Measurements from ENCODE around the gene RBL2.

The RBL2 gene

DNA sequence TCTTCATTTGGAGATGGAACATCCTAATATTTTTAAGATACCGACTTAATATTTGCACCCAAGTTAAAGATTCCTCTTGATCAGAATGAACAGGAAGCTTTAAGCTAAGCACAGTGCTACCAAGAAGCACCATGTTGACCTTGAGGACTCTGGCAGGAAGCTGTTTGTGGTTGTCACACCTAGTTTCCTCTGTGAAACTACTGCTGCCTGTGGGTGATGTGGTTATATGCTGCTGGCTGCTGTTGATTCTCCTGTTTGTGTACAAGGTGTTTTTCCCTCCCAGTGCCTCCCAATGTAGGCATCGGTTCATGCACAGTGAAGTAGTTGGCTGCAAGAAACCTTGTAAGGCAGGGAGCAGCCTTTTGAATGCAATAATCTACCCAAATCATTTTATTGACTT lies 23.4 kb downstream of the RBL2 start:
- no peak for DNase-seq

DNA sequence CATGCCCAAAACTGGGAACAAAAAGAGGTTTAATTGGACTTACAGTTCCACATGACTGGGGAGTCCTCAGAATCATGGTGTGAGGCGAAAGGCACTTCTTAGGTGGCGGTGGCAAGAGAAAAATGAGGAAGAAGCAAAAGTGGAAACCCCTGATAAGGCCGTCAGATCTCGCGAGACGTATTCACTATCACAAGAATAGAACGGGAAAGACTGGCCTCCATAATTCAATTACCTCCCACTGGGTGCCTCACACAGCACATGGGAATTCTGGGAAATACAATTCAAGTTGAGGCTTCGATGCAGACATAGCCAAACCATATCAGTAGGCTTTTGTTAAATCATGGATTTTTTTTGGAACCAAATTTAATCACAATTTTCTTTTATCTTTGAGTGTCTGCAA lies 24.4 kb downstream of the RBL2 start:
- DNase-seq: no peak

GRCh38 chr16:53465606-53466280 lies 31.5 kb downstream of the RBL2 start:
- no peak for DNase-seq

DNA sequence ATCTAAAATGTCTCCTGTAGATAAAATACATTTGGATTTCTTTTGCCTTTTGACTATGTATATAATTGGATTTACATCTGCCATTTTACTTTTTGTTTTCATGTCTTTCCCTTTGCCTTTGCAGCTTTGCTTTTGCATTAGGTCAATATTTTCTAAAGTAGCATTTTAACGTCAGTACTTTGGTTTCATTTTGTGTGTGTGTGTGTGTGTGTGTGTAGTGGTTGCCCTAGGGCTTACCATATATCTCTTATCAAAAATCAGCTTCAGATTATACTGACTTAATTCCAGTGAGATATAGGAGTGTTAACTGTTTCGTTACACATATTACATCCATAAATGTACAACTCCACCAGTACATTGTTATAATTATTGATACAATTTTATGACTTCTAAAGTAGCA lies 42.6 kb downstream of the RBL2 start:
- DNase-seq: no peak

GRCh38 chr16:53478965-53479364 lies 44.7 kb downstream of the RBL2 start:
- no peak for DNase-seq

- no peak for DNase-seq
Measured at GRCh38 chr16:53480394-53480793, 46.1 kb downstream of the RBL2 start.

- no peak for DNase-seq
Measured at GRCh38 chr16:53482123-53482522, 47.9 kb downstream of the RBL2 start.

- no peak for DNase-seq
Measured at GRCh38 chr16:53484542-53484941, 50.3 kb downstream of the RBL2 start.

GRCh38 chr16:53486230-53486629 lies 52.0 kb downstream of the RBL2 start:
- no peak for DNase-seq

DNA sequence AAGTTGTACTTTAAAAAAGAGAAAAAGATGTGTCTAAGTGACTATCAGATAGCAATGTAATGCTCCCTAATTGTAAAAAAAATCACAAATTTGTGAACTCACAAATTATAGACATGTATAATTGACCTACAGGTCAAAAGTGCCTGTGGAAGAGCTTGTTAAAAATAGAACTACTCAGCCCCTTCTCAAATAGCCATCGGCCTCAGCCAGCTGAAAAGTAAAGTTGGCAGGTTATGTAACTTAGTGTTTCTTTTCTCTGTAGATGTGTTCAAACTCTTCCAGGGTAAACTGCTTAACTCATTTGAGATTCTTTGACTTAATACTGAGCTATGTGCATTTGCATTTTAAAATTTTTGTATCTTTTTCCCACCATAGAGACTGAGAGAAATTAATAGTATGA lies 55.5 kb downstream of the RBL2 start:
- DNase-seq: no peak

- DNase-seq: no peak
Measured at GRCh38 chr16:53492503-53492902, 58.2 kb downstream of the RBL2 start.

GRCh38 chr16:53494636-53495035 lies 60.4 kb downstream of the RBL2 start:
- no peak for DNase-seq

GRCh38 chr16:53495325-53495724 lies 61.1 kb downstream of the RBL2 start:
- no peak for DNase-seq

- no peak for DNase-seq
Measured at GRCh38 chr16:53498984-53499383, 64.7 kb downstream of the RBL2 start.

DNA sequence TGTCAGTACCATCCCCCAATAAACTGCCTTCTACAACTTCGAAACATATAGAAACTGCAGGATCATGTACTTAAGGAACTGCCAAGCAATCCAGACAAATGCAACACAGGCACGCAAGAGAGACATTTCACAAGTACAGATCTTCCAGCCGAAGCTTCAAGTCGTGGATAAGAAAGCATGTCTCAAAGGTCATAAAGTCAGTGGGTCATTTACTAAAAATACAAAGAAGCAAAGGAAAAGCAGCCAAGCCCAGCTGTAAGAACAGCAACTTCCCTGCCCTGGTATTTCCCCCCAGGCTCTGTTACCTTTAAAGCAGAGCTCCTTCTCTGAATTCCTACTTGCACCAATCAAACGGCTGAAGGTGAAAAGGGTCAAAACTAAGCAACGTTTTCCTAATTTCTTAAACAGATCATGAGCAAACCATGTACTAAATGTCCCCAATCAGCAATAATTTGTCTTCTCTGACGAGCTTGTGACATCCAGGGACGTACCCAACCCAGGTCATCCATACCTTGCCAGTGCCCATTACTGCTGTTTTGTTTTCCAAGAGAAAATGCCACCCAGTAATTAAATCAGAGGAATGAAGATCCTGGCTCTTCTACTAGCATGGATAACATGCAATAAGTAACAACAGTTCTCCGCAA lies 67.1 kb downstream of the RBL2 start:
- DNase-seq: no peak

DNA sequence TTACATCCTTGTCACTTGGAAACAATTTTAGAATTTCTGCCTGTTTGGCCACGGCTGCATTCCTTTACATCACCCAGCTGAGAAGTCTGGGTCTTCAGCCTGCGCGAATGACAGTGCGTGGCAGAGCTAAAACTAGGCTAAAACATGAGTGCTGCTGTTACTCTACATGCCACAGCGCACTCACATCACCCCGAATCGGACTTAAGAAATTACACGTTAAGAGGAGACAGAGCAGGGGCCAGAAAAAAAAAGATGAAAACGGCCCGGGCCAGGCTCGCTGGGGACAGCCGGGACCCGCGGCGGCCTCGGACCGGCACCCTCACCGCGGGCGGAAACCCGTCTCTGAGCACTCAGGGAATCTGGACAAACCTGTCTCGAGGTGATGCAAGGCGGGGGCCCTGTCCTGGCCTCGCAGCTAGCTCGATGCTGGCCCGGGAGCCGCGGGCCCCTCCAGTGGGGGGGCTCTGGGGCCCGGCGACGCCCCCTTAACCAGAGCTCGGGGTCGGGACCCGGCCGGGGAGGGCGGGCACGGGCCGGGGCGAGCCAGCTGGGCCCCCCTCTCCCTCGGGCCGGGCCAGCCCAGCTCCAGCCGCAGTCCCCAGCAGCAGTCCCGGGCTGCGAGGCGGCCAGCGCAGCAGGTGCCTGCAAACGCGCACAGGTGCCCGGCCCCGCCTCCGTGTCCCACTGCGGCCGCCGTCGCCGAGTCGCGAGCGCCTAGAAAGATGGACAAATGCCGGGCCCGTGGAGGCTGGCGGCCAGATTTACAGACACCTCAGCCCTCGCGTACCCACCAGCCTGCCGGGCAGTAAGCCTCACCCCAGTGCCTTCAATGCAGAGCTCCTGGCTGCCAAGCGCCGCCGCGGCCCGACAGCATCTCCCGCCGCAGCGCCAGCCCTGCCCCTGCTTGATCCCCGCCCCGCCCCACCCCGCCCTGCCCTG lies 68.3 kb downstream of the RBL2 start, which contains the start of gene AKTIP:
Gene AKTIP (minus strand): TSS at position 879 of the 939 bp plus-strand sequence. CDS start 2,950 bp downstream, outside the sequence.
- DNase-seq: peak; percentile 75

DNA sequence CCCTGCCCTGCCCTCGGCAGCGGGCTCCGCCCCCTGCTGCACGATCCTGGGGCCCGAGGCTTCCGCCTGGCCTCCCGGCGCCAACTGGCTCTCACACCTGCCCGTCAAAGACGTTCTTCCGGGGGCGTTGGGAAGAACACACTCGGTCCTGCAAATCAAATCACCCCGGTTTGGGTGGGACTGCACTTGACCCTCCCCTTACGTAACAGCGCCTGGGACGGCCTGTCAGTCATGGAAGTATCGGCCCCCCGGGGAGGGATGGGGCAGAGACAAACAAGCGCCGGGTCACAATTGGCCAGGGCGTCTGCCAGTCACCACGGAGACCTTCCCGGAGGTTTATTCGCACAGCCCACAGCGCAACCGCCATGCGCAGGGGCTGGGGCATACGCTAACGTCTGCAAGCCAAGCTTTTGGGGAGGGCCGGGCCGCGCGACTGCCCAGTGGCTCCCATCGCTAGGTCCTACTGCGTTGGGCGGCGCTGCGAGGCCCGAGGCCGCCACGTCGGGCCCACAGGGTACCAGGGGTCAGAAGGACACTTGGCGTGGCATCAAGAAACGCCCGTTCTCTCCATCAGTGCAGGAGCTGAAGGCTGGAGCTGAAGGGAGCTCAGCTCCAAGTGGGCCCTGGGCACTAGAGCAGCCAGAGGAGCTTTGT lies 69.1 kb downstream of the RBL2 start:
- DNase-seq: peak; percentile 99

- DNase-seq: peak; percentile 36
Measured at GRCh38 chr16:53503991-53504663, 69.9 kb downstream of the RBL2 start.

DNA sequence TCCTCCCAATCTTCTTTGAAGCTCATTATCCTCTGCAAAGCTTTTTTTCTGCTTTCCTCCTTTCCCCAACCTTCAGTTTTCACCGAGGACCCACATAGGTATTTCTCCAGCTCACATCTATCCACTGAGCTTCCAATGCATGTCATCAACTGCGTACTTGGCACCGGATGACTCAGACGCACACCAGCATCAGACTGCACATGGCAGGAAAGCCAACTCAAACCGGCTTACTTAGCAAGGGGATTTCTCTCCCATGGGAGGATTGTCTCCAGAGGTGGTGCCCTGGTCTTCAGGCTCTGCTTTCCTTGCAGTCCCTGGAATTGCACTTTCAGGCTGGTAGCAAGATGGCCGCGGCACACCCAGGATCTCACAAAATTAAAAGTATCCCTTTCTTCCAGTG lies 70.4 kb downstream of the RBL2 start:
- no peak for DNase-seq

DNA sequence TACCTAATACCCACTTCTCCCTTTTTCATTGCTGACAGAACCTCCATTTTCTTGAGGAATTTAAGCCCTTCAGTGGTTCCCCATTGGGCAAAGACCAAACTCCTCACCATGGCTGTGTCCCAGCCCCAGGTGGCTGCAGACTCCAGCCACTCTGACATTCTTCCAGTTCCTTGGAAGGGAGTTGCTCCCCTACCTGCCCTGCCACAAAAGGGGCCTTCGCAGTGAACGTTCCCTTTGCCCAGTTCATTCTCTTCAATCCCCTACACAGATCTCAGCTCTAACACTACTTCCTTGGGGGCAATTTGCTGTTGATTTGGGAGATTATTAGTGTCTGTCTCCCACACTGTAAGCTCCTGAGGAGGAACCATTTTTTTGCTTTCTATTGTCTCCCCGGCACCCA lies 72.0 kb downstream of the RBL2 start:
- no peak for DNase-seq

GRCh38 chr16:53507464-53508179 lies 73.4 kb downstream of the RBL2 start:
- DNase-seq: no peak
